ENCODE results near the gene GSN.

GSN gene

DNA sequence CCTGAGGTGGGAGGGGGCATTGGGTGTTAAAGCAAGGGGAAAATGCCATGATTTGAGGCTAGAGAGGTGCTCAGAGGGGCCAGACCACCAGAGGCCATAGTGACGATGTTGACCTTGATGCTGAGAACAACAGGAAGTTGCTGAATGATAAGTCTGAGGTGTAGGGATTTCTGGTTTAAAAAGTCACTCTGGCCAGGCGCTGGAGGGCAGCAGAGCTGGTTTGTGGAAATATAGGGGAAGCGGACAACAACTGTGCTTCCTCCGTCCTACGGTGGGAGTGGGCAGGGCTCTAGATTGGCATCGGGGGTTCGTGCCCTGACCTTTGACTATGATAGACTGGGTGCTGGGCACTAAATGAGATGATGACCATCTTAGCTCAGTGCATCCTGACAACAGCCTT is 57.4 kb downstream of the GSN start:
- DNase-seq, result no peak

GRCh38 chr9:121326130-121326838 is 58.3 kb downstream of the GSN start:
- DNase-seq, result no peak

DNA sequence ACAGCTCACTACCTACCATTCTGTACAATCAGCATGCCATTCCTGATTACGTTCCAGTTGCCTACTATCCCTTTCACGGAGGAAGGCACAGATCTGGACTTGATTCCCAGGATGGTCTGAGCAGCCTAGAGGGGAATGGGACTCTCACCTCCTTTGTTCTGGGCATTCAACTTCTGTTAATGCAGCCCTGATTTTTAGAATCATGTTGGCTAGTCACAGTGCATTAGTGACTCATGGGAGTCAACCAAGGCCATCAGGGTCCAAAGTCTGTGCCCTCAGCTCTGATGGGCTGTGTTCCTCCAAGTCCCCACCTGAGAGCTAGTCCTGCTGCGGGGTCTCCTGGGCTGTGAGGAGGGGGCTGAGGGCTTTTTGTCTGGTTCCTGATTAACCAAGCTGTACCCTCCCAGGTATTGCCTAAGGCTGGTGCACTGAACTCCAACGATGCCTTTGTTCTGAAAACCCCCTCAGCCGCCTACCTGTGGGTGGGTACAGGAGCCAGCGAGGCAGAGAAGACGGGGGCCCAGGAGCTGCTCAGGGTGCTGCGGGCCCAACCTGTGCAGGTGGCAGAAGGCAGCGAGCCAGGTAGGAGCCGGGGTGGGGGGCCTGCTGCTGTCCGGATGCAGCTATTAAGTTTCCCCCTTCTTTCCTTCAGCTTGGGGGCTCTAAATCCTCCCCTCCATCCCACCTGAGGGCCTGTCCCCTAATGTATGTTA is 59.1 kb downstream of the GSN start:
- no peak for DNase-seq

DNA sequence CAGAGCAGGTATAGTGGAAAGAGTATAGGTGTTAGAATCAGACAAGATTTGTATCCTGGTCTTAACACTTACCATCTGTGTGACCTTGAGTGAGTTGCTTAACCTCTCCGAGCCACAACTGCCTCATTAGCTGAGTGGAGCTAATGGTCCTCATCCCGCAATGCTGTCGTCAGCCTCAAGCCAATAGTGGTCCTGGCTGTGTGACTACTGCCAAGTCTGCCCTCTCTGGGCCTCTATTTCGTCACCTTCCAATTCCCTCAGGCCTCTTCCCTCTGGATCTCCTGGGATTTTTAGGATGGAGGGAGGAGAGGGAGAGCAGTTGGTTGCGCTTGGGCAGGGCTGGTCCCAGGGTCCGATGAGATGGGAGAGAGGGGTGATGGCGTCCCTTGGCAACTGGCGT is 60.5 kb downstream of the GSN start:
- no peak for DNase-seq

DNA sequence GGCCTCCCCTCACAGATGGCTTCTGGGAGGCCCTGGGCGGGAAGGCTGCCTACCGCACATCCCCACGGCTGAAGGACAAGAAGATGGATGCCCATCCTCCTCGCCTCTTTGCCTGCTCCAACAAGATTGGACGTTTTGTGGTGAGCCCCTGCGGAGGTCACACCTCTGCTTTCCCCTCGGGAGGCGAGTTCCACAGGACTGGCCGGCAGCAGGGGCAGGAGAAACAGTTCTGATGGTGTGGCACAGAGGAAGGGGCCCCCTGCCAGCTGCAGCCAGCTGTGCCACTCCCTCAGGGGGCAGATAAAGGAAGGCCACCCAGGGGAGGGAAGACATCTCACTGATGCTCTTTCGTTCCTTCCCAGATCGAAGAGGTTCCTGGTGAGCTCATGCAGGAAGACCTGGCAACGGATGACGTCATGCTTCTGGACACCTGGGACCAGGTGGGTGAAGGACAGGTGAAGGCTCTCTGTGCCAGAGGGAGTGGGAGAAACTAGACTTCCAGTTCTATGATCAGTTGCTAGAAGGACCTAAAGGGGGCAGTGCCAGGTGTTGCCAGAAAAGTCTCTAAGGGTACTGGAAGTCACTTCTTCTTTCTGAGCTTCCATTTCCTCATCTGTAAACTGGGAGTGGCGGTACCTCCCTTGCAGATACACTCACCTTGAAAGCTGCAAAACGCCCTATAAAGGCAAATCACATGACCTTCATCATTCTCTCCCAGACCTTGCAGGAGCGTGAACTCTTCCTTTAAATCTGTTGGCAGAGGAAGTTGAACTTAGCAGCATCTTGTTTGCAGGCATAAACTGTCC is 61.1 kb downstream of the GSN start:
- DNase-seq, result no peak

DNA sequence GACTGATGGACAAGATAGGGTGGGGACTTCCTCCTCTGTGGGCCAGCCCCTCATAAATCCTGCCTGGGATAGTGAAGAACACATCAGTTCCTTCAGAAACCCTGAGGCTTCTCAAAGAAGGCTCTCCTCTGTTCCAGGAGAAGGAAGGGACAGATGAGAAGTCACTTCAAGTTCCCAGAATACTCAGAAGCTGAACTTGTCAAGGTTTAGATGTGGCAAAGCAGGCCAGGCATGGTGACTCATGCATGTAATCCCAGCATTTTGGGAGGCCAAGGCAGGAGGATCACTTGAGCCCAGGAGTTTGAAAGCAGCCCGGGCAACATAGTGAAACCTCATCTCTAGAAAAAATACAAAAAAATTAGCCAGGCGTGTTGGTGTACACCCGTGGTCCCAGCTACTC is 63.6 kb downstream of the GSN start:
- DNase-seq, result no peak

GRCh38 chr9:121331992-121332685 is 64.2 kb downstream of the GSN start:
- no peak for DNase-seq

DNA sequence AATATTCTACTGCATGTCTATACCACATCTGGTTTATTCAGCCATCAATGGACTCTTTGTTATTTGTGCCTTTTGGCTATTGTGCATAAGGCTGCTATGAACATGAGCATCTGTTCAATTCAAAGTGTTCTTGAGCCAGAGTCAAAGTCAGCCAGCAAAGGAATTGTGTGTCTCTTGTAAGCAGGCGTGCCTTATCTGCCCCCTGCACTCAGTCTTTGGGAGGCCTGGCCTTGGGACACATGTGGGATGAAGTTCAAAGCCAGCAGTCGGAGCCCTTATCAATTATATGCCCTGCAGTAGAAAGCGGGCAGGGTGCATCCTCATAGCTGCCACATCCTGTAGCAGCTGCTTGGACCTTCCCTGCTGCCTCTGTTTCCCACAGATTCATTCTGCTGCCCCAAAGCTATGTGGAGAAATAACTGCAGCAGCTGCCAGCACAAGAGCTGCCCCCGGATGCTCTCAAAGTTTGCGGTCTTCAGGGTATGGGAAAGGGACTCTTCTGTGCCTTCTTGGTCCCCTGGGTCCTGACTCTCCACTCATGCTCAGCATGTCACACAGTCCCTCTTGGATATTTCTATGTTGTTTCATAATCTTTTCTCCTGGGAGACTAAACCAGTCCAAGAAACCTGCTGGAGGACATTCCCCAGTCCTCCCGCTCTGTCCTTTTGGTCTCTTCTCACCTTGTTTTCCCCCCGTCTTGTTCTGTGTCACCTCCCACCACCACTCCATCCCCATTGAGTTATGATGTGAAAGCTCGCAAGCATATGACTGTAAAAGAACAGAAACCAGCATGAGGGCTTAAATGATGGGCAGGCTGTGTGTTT is 66.2 kb downstream of the GSN start:
- no peak for DNase-seq

GRCh38 chr9:121336665-121337064 is 68.7 kb downstream of the GSN start:
- no peak for DNase-seq

DNA sequence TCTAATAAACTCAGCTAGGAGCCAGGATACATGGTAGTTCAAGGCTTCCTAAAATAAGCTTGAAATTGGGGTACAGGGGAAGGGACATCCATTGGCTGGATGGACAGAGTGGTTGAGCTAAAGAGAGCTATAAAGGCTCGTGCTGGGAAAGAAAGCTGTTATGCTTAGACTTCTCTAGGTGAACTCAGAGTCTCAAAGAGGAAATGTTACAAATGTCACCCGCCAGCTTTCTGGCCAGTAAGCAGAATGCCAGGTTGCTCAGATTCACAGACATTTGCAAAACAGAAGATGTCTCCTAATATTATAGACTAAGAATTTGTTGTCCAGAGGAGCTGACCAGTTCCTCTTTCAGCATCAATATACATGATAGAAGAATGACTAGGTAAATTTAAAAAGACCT is 71.5 kb downstream of the GSN start:
- no peak for DNase-seq

DNA sequence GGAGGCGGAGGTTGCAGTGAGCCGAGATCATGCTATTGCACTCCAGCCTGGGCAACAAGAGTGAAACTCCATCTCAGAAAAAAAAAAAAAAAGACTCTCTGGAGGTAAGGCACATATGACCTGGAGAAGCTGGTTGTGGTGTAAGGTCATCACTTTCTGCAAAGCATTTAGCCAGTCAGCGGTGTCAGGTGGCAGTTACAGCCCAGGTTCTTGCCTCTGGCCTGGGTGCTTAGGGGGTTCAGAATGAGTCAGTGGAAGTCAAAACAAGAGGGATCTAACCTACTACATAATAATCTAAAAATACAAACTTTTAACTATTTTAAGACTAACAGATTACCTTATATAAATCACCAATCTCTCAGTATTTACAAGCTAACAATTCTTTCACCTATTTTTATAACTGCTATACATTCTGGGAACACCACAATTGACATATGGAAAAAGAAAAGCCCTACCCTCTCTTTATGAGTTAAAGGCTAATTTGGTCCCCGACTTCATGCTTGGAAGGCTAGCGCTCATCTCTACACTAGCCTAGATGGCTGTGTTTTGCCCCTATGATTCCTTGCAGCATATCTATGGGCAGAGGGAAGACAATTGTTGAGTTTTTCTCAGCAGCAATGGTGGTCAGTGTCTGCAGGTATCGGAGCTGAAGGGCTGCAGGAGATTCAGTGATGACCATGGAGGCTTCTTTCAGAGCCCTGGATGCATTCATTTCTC is 72.9 kb downstream of the GSN start:
- no peak for DNase-seq

- DNase-seq, result no peak
These were observed 76.2 kb downstream of the GSN start for GRCh38 chr9:121344184-121344583.

DNA sequence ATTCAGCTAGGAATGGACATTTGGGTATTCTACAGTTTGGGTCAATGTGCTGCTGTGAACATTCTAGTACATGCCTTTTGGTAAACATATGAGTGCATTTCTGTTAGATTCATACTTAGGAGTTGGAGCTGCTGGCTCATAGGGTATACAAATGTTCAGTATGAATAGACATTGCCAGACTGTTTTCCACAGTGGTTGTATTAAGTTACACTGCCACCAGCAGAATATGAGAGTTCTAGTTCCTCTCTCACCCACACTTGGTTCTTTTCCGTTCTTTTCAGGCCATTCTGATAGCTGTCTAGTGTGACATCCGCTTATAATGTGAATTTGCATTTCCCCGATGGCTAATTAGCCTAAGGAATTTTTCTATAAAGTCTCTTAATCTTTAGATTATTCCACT is 77.1 kb downstream of the GSN start:
- no peak for DNase-seq

DNA sequence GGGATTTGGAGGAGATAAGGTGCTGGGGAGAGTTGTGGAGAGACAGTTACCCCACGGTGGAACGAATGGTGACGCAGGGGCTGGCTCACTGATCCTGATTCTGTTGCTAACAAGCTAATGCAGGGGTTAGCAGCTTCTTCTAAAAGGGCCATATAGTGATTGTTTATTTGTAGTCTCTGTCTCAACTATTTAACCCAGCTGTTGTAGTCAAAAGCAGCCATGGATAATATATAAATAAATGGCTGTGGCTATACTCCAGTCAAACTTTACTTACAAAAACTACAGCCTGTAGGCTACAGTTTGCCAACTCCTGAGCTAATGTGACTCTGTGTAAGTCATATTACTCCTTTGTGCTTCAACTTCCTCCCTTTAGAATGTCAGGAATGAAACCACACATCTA is 80.3 kb downstream of the GSN start:
- no peak for DNase-seq

GRCh38 chr9:121349009-121349408 is 81.0 kb downstream of the GSN start:
- DNase-seq, result no peak

- DNase-seq, result no peak
These were observed 82.1 kb downstream of the GSN start for GRCh38 chr9:121350036-121350435.

DNA sequence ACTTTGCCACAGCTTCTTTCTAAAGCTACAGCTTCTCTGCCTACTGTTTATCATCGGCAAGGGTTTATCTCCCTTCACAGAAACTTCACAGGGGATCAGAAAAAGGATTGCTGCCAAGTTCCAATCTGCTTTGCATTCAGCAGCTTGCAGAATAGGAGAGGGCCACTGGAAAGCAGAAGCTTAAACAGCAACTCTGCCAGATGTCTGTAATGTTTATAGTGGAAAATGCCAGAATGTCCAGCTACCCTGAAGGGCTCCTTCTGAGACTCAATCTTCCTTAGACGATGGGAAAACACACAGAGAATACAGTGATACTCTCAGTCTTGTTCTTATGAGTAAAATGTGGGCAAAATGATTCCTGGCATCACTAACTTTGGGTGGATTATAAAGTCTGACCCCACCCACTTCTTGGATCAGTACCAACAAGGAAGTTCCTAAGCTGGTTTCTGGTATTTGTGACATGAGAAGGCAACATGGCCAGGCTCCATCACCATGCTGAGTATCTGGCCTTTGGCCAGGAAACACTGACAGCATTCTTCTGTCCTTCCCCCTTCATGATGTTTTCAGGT is 83.1 kb downstream of the GSN start:
- DNase-seq, result no peak

GRCh38 chr9:121353241-121354061 is 85.5 kb downstream of the GSN start:
- DNase-seq, result no peak

- DNase-seq, result no peak
These were observed 86.2 kb downstream of the GSN start for GRCh38 chr9:121354141-121354540.

- DNase-seq, result no peak
These were observed 86.8 kb downstream of the GSN start for GRCh38 chr9:121354762-121355161.

Data from activated naive CD4-positive, alpha-beta T cell treated with anti-CD3 and anti-CD28 coated beads, Interleukin-2, amount 50 U/mL, for 16 hours (primary cell).